Ureter (tissue), 1 donor: ENCODE results near the gene OLFML2B. TPM values are rescaled to one million over a fixed set of nuclear protein-coding genes. Genes with fewer than 3 reads are reported as not detected.

ENCODE experiments used
- DNase-seq: peaks from one replicate; pipeline ENCODE4 v3.0.0-alpha.2; 2020; ENCODE audit warnings: low spot score
- total RNA-seq: library from RNA; stranded (reverse); gene quantifications from one replicate; pipeline ENCODE4 v1.2.4, GENCODE V29; 2023
- donor health status: DM: yes; HTN: yes; CAD: no.

OLFML2B gene
- total RNA-seq, 1 donor from 2014 or later, result 3.4 TPM

- DNase-seq, result no peak
Measured at GRCh38 chr1:162006081-162006480, 17.6 kb downstream of the OLFML2B start.

GRCh38 chr1:162004441-162004950, 19.2 kb downstream of the OLFML2B start:
- DNase-seq, result no peak

- no peak for DNase-seq
Measured at GRCh38 chr1:162003830-162004215, 19.8 kb downstream of the OLFML2B start.

GRCh38 chr1:162003061-162003829, 20.4 kb downstream of the OLFML2B start:
- no peak for DNase-seq

- DNase-seq, result no peak
Measured at GRCh38 chr1:162000053-162000420, 23.6 kb downstream of the OLFML2B start.

- DNase-seq, result no peak
Measured at GRCh38 chr1:161999301-162000052, 24.2 kb downstream of the OLFML2B start.

GRCh38 chr1:161998811-161999210, 24.9 kb downstream of the OLFML2B start:
- DNase-seq, result no peak

- no peak for DNase-seq
Measured at GRCh38 chr1:161997152-161997551, 26.5 kb downstream of the OLFML2B start.

GRCh38 chr1:161994175-161994668, 29.4 kb downstream of the OLFML2B start:
- no peak for DNase-seq

- DNase-seq, result no peak
Measured at GRCh38 chr1:161993576-161993975, 30.1 kb downstream of the OLFML2B start.

GRCh38 chr1:161989786-161990185, 33.9 kb downstream of the OLFML2B start:
- DNase-seq, result no peak

- DNase-seq, result no peak
Measured at GRCh38 chr1:161989108-161989507, 34.6 kb downstream of the OLFML2B start.

GRCh38 chr1:161988413-161988812, 35.3 kb downstream of the OLFML2B start:
- no peak for DNase-seq

GRCh38 chr1:161987872-161988271, 35.8 kb downstream of the OLFML2B start:
- no peak for DNase-seq

- no peak for DNase-seq
Measured at GRCh38 chr1:161987303-161987702, 36.4 kb downstream of the OLFML2B start.

GRCh38 chr1:161986328-161986727, 37.3 kb downstream of the OLFML2B start:
- DNase-seq, result no peak

GRCh38 chr1:161985301-161985822, 38.3 kb downstream of the OLFML2B start:
- DNase-seq, result no peak

GRCh38 chr1:161983725-161984124, 39.9 kb downstream of the OLFML2B start:
- DNase-seq, result no peak

- DNase-seq, result no peak
Measured at GRCh38 chr1:161982917-161983316, 40.8 kb downstream of the OLFML2B start.

- no peak for DNase-seq
Measured at GRCh38 chr1:161982507-161982895, 41.2 kb downstream of the OLFML2B start.

GRCh38 chr1:161981735-161982506, 41.7 kb downstream of the OLFML2B start:
- no peak for DNase-seq

- no peak for DNase-seq
Measured at GRCh38 chr1:161981126-161981525, 42.5 kb downstream of the OLFML2B start.
